ELR (cell line): ENCODE data around the gene SF3A1.

ENCODE experiments used
- DNase-seq: peaks from one replicate; pipeline ENCODE4 v3.0.0-alpha.2; 2015; ENCODE audit warnings: low read depth

The SF3A1 gene

GRCh38 chr22:30305519-30305905 is 51.2 kb downstream of the SF3A1 start:
- no peak for DNase-seq

- no peak for DNase-seq
Observed at GRCh38 chr22:30304495-30305244, 52.0 kb downstream of the SF3A1 start.

GRCh38 chr22:30302810-30303138 is 53.9 kb downstream of the SF3A1 start:
- DNase-seq: no peak

- peak; percentile 48 for DNase-seq
Observed at GRCh38 chr22:30301995-30302809, 54.5 kb downstream of the SF3A1 start.

GRCh38 chr22:30299322-30299721 is 57.4 kb downstream of the SF3A1 start:
- no peak for DNase-seq

GRCh38 chr22:30297991-30298701 is 58.5 kb downstream of the SF3A1 start:
- DNase-seq: no peak

GRCh38 chr22:30297276-30297990 is 59.3 kb downstream of the SF3A1 start:
- no peak for DNase-seq

- no peak for DNase-seq
Observed at GRCh38 chr22:30296833-30297232, 59.9 kb downstream of the SF3A1 start.

- no peak for DNase-seq
Observed at GRCh38 chr22:30296324-30296723, 60.4 kb downstream of the SF3A1 start.

- no peak for DNase-seq
Observed at GRCh38 chr22:30295576-30295975, 61.1 kb downstream of the SF3A1 start.

- DNase-seq: no peak
Observed at GRCh38 chr22:30294830-30295229, 61.9 kb downstream of the SF3A1 start.

GRCh38 chr22:30294066-30294465 is 62.6 kb downstream of the SF3A1 start:
- DNase-seq: no peak

- no peak for DNase-seq
Observed at GRCh38 chr22:30293026-30293425, 63.7 kb downstream of the SF3A1 start.

GRCh38 chr22:30292069-30292970 is 64.4 kb downstream of the SF3A1 start:
- DNase-seq: no peak

- peak; percentile 50 for DNase-seq
Observed at GRCh38 chr22:30291058-30291892, 65.4 kb downstream of the SF3A1 start.

- DNase-seq: peak; percentile 76
Observed at GRCh38 chr22:30290342-30291057, 66.2 kb downstream of the SF3A1 start.

- no peak for DNase-seq
Observed at GRCh38 chr22:30289980-30290313, 66.7 kb downstream of the SF3A1 start.

GRCh38 chr22:30289141-30289979 is 67.3 kb downstream of the SF3A1 start, which contains the start of gene CASTOR1:
Gene CASTOR1, minus strand, starts transcription at chr22:30289505. Its CDS starts 8 bp downstream, at chr22:30289497.
- DNase-seq: peak; percentile 99
